ENCODE results near the gene RBM18. TPM values are rescaled to one million over a fixed set of nuclear protein-coding genes. Genes with fewer than 3 reads are reported as not detected.

RBM18 gene
- total RNA-seq, 1 experiment from 2014 or later = 32.5 TPM

- ATAC-seq (peak; percentile 58), DNase-seq (ENCODE audit: low read depth, low spot score) (peak; percentile 18)
- Histone ChIP-seq H3K27ac (ENCODE audit: low read depth, low read length) (peak overlapping the region; percentile 94), H3K4me1 (ENCODE audit: control insufficient read depth in 1 of 2, insufficient read depth in 2 of 2, low read length in 2 of 2) (peaks cover 6 to 20% of the 10 kb centered on the region in 2 experiments), H3K36me3 (ENCODE audit: control insufficient read depth in 1 of 2, insufficient read depth in 2 of 2, low read length in 2 of 2) (peaks cover 9 to 10% of the 10 kb centered on the region in 2 experiments; a peak in 2 of 4 replicates), H3K9me2 (ENCODE audit: insufficient read depth) (no peaks in the 10 kb centered on the region), H2AFZ (ENCODE audit: low read depth, low read length, poor library complexity, severe bottlenecking) (no peak overlapping the region), H3K4me3 (replicated peaks in 1 of 2; ENCODE audit: low read depth in 1 of 2, low read length in 2 of 2) (peak overlapping the region; percentile 82 to 83), H3K4me2 (ENCODE audit: low read length) (peak overlapping the region; percentile 90), H3K9me3 (ENCODE audit: control insufficient read depth in 1 of 2, insufficient read depth in 1 of 2, low read depth in 1 of 2, low read length in 2 of 2) (no peaks in the 10 kb centered on the region), H3K27me3 (ENCODE audit: insufficient read depth, low read length) (no peaks in the 10 kb centered on the region), H4K20me1 (ENCODE audit: insufficient read depth) (no peaks in the 10 kb centered on the region), H3K9ac (ENCODE audit: low read length) (peak overlapping the region; percentile 76), H3K79me2 (ENCODE audit: insufficient read depth, low read length) (peaks cover 92% of the 10 kb centered on the region)
- intact Hi-C loops (cut with micrococcal nuclease) = no loop called here
- ChIA-PET CTCF (interaction anchor here (0.7 to 1.4 kb wide), 3 partner anchors 120 to 166 kb away, joined by 3 to 7 read pairs (median 3); no protein-coding TSS in a partner anchor), POLR2A (interaction anchor here (1.1 kb wide), 1 partner anchor 166 kb away, joined by 3 read pairs; no protein-coding TSS in a partner anchor), RAD21 (ENCODE audit: low non-redundant PET in 1 of 2, low total read pairs in 2 of 2, uncharacterized antibody in 2 of 2, unreplicated experiment in 2 of 2) (interaction anchor here in 1 of 2 experiments (0.7 kb wide), 1 partner anchor 150 kb away, joined by 3 read pairs; no protein-coding TSS in a partner anchor)
- no peak for TF ChIP-seq TCF7L2 (IDR thresholded peaks at IDR 0.05; ENCODE audit: borderline replicate concordance, extremely low read depth, insufficient read depth, insufficient read length)
- TF ChIP-seq JUND (IDR thresholded peaks at IDR 0.05) = 0 out of 2 replicates have a peak, but pooled peaks have one; percentile 19
- TF ChIP-seq SRF (IDR thresholded peaks at IDR 0.05; ENCODE audit: low read depth) = 0 out of 2 replicates have a peak, but pooled peaks have one; percentile 9
- peak; percentile 67 for TF ChIP-seq ELF1 (IDR thresholded peaks at IDR 0.05; ENCODE audit: borderline replicate concordance, low read depth)
- TF ChIP-seq SIN3A (IDR thresholded peaks at IDR 0.05; ENCODE audit: low read depth) = no peak
- TF ChIP-seq EZH2 (IDR thresholded peaks at IDR 0.05) = no peak
- TSS peak; percentile 77 for BruUV-seq (replicated peaks)
Measured at GRCh38 chr9:122265149-122265915, 692 bp upstream of the RBM18 start.

DNA sequence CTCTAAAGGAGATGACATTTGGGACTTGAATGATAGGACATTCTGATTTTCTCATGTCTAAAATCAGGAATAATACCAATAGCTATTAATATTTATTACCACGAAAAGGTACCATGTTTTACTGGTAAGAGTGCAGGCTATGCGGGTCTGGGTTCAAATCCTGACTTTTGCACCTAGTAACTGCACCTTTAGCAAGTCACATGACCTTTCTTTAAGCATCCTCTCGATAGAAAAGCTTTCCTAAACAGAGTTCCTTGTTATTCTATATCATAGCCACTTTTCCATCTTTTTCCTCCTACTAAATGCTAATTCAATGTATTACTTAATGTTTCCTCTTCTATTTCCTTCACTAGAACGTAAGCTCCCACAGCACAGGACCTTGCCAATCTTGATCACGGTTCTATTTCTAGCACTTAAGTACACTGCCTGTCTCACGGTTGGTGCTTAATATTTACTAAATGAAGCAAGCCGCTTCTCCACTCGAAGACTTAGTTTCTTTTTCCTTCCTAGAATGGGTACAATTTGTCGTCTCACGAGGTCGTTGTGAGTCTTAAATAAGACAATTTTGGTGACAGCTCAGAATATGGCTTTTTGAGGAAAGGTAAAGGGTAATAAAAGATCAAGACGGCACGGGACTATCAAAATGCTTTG lies 816 bp downstream of the RBM18 start:
- H3K36me3 ChIP-seq (ENCODE audit: control insufficient read depth in 1 of 2, insufficient read depth in 2 of 2, low read length in 2 of 2) = peaks cover 12 to 18% of the 10 kb centered on the region in 2 experiments; a peak in 3 of 4 replicates
- ChIA-PET CTCF (interaction anchor here (1.0 to 1.4 kb wide), 2 partner anchors 119 to 139 kb away, joined by 3 to 7 read pairs; no protein-coding TSS in a partner anchor), RAD21 (ENCODE audit: low non-redundant PET in 1 of 2, low total read pairs in 2 of 2, uncharacterized antibody in 2 of 2, unreplicated experiment in 2 of 2) (no interaction called here), POLR2A (no interaction called here)
- H3K4me2 ChIP-seq (ENCODE audit: low read length) = peak overlapping the region; percentile 90
- H3K9me3 ChIP-seq (ENCODE audit: control insufficient read depth in 1 of 2, insufficient read depth in 1 of 2, low read depth in 1 of 2, low read length in 2 of 2) = no peaks in the 10 kb centered on the region
- peaks cover 6 to 20% of the 10 kb centered on the region in 2 experiments for H3K4me1 ChIP-seq (ENCODE audit: control insufficient read depth in 1 of 2, insufficient read depth in 2 of 2, low read length in 2 of 2)
- no peaks in the 10 kb centered on the region for H3K27me3 ChIP-seq (ENCODE audit: insufficient read depth, low read length)
- H3K79me2 ChIP-seq (ENCODE audit: insufficient read depth, low read length) = peaks cover 86% of the 10 kb centered on the region
- BruUV-seq (replicated peaks) = no TSS peak
- H3K9me2 ChIP-seq (ENCODE audit: insufficient read depth) = no peaks in the 10 kb centered on the region
- H3K27ac ChIP-seq (ENCODE audit: low read depth, low read length) = peak overlapping the region; percentile 94
- no peak overlapping the region for H2AFZ ChIP-seq (ENCODE audit: low read depth, low read length, poor library complexity, severe bottlenecking)
- DNase-seq (ENCODE audit: low read depth, low spot score) = no peak
- H4K20me1 ChIP-seq (ENCODE audit: insufficient read depth) = no peaks in the 10 kb centered on the region
- intact Hi-C loops (cut with micrococcal nuclease) = no loop called here
- peak overlapping the region; percentile 76 for H3K9ac ChIP-seq (ENCODE audit: low read length)
- peak overlapping the region; percentile 82 to 83 for H3K4me3 ChIP-seq (replicated peaks in 1 of 2; ENCODE audit: low read depth in 1 of 2, low read length in 2 of 2)
- ATAC-seq = no peak
- TF ChIP-seq EGR1 (IDR thresholded peaks at IDR 0.05; ENCODE audit: low read depth) (no peak), POLR2A (IDR thresholded peaks at IDR 0.05; ENCODE audit: borderline replicate concordance, extremely low read depth, insufficient read depth, insufficient read length) (no peak), TCF7L2 (IDR thresholded peaks at IDR 0.05; ENCODE audit: borderline replicate concordance, extremely low read depth, insufficient read depth, insufficient read length) (no peak), JUND (IDR thresholded peaks at IDR 0.05) (no peak), FOSL1 (IDR thresholded peaks at IDR 0.05; ENCODE audit: low read depth) (no peak), CTCF (IDR thresholded peaks at IDR 0.05 in 2 of 3, conservative IDR thresholded peaks at IDR 0.05 in 1 of 3; ENCODE audit: borderline replicate concordance in 1 of 3, insufficient read depth in 1 of 3, low read depth in 2 of 3, low read length in 2 of 3) (no peak), YY1 (IDR thresholded peaks at IDR 0.05; ENCODE audit: extremely low read depth, insufficient replicate concordance, low read depth, low read length) (no peak), ZFX (IDR thresholded peaks at IDR 0.05) (no peak), EZH2phosphoT487 (IDR thresholded peaks at IDR 0.05; ENCODE audit: borderline replicate concordance) (no peak), CEBPB (IDR thresholded peaks at IDR 0.05; ENCODE audit: low read depth) (no peak), CBX3 (IDR thresholded peaks at IDR 0.05; ENCODE audit: low read depth) (no peak), ELF1 (IDR thresholded peaks at IDR 0.05; ENCODE audit: borderline replicate concordance, low read depth) (no peak)

Data from HCT116 (cell line).